ENCODE data around the gene TBXAS1. TPM values are rescaled to one million over a fixed set of nuclear protein-coding genes. Genes with fewer than 3 reads are reported as not detected.
A peak's percentile ranks its signal among the peaks of the same experiment; 100 is the strongest.
"Not testable (repeated sequence)": the region's sequence is repeated elsewhere in the genome, so short reads cannot be mapped to it uniquely, and the experiment has no call there.

The TBXAS1 gene
- total RNA-seq, 1 donor, result not detected

DNA sequence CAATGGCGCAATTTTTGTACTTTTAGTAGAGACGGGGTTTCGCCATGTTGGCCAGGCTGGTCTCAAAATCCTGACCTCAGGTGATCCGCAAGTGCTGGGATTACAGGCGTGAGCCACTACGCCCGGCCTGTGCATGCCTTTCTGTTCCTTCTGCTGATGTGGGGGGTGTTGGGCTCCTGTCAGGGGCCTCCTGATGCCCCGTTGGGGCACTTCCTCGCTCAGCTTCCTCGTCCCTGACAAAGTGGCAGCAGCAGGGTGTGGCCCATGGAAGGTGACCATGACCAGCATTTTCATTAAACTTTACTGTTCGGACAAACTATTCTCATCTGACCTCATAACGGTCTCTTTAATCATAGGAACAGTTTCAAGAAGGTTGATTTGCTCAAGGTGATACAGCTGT lies 69.4 kb downstream of the TBXAS1 start:
- DNase-seq (ENCODE audit: low read depth), result no peak
- H3K4me3 ChIP-seq (ENCODE audit: low read depth, low read length), result no peak overlapping the region
- TF ChIP-seq, protein P1, sequence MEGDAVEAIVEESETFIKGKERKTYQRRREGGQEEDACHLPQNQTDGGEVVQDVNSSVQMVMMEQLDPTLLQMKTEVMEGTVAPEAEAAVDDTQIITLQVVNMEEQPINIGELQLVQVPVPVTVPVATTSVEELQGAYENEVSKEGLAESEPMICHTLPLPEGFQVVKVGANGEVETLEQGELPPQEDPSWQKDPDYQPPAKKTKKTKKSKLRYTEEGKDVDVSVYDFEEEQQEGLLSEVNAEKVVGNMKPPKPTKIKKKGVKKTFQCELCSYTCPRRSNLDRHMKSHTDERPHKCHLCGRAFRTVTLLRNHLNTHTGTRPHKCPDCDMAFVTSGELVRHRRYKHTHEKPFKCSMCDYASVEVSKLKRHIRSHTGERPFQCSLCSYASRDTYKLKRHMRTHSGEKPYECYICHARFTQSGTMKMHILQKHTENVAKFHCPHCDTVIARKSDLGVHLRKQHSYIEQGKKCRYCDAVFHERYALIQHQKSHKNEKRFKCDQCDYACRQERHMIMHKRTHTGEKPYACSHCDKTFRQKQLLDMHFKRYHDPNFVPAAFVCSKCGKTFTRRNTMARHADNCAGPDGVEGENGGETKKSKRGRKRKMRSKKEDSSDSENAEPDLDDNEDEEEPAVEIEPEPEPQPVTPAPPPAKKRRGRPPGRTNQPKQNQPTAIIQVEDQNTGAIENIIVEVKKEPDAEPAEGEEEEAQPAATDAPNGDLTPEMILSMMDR (IDR thresholded peaks at IDR 0.05; ENCODE audit: insufficient read depth, low read depth, low read length), result no peak

DNA sequence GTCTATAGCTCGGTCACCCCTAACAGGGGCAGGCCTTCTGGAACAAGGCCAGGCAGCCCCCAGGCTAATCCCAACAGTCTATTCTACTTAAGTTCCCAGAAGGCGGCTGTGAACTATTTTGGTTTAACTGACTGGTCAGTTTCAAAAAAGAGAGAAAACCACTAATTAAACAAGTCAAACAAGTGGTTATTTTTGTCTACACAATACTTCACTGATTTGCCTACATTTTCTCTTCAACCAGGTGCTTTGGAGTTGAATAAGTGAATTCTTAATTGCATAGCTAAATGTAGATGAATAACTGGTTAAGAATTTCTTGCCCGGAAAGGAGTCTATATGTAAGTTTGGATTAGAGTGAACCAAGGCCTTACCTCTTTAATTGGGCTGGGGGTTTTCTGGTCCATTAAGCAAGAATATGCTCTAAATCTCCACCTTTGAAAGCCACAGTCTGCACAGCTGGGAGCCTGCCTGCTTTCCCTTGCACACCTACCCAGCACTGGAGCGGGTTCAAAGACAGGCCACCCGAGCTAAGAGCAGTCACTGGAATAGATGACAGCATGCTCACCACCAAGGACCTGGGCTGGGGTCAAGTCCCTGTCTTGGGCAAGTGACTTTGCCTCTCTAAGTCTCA lies 70.4 kb downstream of the TBXAS1 start:
- DNase-seq (ENCODE audit: low read depth), result no peak
- TF ChIP-seq, protein P1 (IDR thresholded peaks at IDR 0.05; ENCODE audit: insufficient read depth, low read depth, low read length), result no peak
- H3K4me3 ChIP-seq (ENCODE audit: low read depth, low read length), result no peak overlapping the region

DNA sequence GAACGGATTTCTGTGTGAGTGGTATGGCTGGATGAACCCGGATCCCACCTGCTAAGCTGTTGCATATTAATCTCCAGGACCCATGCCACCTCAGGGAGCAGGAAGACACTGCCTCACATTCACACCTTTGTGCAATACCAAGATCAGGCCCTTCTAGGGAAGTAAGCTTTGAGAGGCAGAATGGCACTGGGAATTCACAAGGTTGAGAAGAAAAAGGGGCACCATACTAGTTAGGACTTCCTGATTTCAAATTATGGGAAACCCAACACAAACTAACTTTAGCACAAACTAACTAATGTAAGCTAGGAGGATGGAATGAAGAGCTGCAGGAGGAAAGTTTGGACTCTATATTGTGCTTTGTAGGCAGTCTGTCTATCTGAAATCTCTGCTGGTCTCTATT lies 71.3 kb downstream of the TBXAS1 start:
- H3K4me3 ChIP-seq (ENCODE audit: low read depth, low read length), result no peak overlapping the region
- no peak for DNase-seq (ENCODE audit: low read depth)
- TF ChIP-seq, protein P1 (IDR thresholded peaks at IDR 0.05; ENCODE audit: insufficient read depth, low read depth, low read length), result no peak

DNA sequence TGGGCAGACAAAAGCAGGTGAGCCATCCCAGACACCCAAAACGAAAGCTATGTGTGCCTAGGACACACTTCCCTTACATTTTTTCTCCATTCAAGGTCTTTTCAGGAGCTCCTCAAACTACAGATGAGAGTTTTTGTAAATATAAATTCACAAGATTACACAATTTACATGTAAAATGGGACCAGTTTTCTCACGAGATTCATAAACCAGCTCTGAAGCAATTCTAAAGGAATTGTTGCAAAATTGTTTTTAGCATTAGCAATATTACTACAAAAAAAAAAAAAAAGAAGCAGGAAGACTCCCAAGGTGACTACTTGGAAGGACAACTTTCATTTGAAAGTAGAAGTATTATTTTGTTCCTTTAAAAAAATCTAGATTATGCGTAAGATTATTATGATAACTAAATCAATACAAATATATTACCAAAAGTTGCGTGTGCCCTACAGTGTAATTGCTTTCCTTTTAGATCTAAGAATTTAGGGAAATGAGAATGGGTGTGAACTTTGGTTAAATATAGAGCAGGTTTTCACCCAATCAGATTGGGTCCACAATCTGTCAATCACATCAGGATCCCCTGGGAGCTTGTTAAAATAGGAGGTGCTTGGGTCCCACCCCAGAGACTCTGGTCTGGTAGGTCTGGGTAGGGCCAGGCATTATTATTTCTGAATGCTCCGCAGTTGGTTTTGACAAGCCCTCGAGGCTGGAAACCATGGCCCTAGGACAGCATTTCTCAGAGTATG lies 72.2 kb downstream of the TBXAS1 start:
- no peak overlapping the region for H3K4me3 ChIP-seq (ENCODE audit: low read depth, low read length)
- TF ChIP-seq, protein P1 (IDR thresholded peaks at IDR 0.05; ENCODE audit: insufficient read depth, low read depth, low read length), result no peak
- peak; percentile 19 for DNase-seq (ENCODE audit: low read depth)

DNA sequence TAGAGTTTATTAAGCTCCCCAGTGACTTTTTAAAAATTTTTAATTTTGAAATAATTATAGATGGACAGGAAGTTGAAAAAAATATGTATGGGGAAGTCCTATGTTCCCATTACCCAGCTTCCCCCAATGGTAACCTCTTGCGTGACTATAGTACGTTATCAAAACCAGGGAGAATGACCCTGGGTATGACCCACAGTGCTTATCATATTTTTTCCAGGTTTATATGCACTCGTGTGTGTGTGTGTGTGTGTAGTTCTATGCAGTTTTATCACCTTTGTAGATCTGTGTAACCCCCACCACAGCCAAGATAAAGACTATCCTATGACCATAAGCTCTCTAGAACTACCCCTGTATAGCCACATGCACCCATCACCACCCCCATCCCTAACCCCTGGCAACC lies 72.8 kb downstream of the TBXAS1 start:
- TF ChIP-seq, protein P1 (IDR thresholded peaks at IDR 0.05; ENCODE audit: insufficient read depth, low read depth, low read length), result no peak
- DNase-seq (ENCODE audit: low read depth), result no peak
- H3K4me3 ChIP-seq (ENCODE audit: low read depth, low read length), result no peak overlapping the region

DNA sequence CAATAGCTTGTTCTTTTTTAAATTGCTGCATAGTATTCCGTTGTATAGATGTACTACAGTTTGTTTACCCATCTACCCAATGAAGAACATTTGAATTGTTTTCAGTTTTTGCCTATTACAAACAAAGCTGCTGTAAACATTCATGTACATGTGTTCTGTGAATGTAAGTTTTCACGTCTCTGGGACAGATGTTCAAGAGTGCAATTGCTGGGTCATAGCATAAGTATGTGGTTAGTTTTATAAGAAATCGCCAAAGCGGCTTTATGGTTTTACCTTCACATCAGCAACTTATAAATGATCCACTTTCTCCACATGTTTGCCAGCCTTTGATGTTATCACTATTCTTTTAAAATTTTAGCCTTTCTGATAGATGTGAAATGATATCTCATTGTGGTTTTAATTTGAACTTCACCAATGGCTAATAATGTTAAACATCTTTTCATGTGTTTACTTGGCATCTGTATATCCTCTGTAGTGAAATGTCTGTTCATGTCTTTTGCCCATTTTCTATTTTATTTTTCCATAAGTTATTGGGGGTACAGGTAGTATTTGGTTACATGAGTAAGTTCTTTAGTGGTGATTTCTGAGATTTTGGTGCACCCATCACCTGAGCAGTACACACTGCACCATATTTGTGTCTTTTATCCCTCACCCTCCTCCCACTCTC lies 73.5 kb downstream of the TBXAS1 start:
- TF ChIP-seq, protein P1 (IDR thresholded peaks at IDR 0.05; ENCODE audit: insufficient read depth, low read depth, low read length), result no peak
- H3K4me3 ChIP-seq (ENCODE audit: low read depth, low read length), result no peak overlapping the region
- peak; percentile 59 for DNase-seq (ENCODE audit: low read depth)

DNA sequence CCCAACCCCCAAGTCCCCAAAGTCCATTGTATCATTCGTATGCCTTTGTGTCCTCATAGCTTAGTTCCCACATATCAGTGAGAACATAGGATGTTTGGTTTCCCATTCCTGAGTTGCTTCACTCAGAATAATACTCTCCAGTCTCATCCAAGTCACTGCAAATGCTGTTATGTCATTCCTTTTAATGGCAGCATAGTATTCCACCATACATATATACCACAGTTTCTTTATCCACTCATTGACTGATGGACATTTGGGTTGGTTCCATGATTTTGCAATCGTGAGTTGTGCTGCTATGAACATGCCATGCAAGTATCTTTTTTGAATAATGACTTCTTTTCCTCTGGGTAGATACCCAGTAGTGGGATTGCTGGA lies 74.0 kb downstream of the TBXAS1 start:
- DNase-seq (ENCODE audit: low read depth); H3K4me3 ChIP-seq (ENCODE audit: low read depth, low read length): not testable (repeated sequence)

Data from fibroblast of villous mesenchyme (primary cell).